ENCODE data around the gene OPCML. TPM values are rescaled to one million over a fixed set of nuclear protein-coding genes. Genes with fewer than 3 reads are reported as not detected.

Gene OPCML
- total RNA-seq, 1 experiment from 2014 or later, result not detected

DNA sequence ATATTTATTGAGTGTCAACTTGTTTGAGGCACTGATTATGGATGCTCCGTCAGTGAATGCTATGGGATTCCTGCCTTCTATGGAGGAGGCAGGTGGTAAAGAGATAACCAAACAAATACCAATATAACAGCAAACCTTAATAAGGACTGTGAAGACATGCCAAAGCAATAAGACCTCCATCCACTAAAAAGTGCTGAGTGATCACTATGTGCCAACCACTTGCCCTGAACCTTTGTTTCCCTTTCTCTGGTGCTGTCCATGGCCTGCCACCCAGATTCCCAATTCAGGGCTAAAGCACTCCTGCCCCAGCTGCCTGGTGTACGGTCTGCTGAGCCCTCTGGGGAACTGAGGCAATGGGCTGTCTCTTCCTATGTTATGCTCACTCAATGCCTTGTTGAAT lies 1074.9 kb downstream of the OPCML start:
- no peaks in the 10 kb centered on the region for H3K36me3 ChIP-seq (ENCODE audit: low read depth)
- H3K27me3 ChIP-seq (ENCODE audit: insufficient read depth, low read depth), result no peaks in the 10 kb centered on the region; the same call in 1 of the 2 replicates
- TF ChIP-seq, protein P1, sequence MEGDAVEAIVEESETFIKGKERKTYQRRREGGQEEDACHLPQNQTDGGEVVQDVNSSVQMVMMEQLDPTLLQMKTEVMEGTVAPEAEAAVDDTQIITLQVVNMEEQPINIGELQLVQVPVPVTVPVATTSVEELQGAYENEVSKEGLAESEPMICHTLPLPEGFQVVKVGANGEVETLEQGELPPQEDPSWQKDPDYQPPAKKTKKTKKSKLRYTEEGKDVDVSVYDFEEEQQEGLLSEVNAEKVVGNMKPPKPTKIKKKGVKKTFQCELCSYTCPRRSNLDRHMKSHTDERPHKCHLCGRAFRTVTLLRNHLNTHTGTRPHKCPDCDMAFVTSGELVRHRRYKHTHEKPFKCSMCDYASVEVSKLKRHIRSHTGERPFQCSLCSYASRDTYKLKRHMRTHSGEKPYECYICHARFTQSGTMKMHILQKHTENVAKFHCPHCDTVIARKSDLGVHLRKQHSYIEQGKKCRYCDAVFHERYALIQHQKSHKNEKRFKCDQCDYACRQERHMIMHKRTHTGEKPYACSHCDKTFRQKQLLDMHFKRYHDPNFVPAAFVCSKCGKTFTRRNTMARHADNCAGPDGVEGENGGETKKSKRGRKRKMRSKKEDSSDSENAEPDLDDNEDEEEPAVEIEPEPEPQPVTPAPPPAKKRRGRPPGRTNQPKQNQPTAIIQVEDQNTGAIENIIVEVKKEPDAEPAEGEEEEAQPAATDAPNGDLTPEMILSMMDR (conservative IDR thresholded peaks at IDR 0.05), result no peak
- TF ChIP-seq EZH2 (IDR thresholded peaks at IDR 0.05; ENCODE audit: low read depth), result no peak
- ChIA-PET POLR2A (ENCODE audit: unreplicated experiment) (no interaction called here), CTCF (no interaction called here)
- no peak overlapping the region for H2AFZ ChIP-seq
- H3F3A ChIP-seq (ENCODE audit: insufficient read depth, low read depth), result no peaks in the 10 kb centered on the region
- no peaks in the 10 kb centered on the region for H3K9me2 ChIP-seq (ENCODE audit: insufficient read depth)
- no peaks in the 10 kb centered on the region for H4K20me1 ChIP-seq (ENCODE audit: insufficient read depth)
- intact Hi-C loops (cut with micrococcal nuclease; ENCODE audit: unreplicated experiment), result no loop called here
- H3K4me3 ChIP-seq, result no peak overlapping the region
- no peak overlapping the region for H3K27ac ChIP-seq
- H3K4me1 ChIP-seq (replicated peaks; ENCODE audit: insufficient read depth), result no peaks in the 10 kb centered on the region
- no peak for DNase-seq
- no peaks in the 10 kb centered on the region for H3K9me3 ChIP-seq (ENCODE audit: insufficient read depth, low read depth)
- BruUV-seq (replicated peaks), result no TSS peak
- H3K79me2 ChIP-seq (ENCODE audit: low read depth), result no peaks in the 10 kb centered on the region
- no peak overlapping the region for H3K4me2 ChIP-seq

DNA sequence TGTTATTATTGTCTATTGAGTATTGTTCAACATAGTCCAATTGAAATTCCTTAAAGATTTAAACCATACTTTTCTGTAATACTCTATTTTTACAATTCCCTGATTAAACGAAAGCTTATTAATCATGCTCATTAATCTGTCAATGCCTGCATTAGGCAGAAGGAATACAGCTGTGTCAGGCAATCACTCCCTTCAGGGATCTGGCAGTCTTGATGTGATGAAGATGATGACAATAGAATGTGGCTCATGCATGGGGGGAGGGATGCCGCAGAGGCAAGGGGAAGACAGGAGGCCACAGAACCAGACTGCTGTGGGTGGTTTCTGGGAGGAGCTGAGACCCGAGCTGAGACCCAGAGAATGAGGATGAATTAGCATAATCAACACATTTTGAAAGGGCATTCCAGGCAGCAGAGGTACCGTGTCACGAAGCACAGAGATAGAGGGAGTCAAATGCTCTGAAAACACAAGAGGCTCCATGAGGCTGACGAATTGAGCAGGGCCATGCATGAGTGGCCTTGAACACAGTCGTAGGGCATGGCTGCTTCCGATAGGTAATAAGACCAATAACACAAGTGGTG lies 1075.5 kb downstream of the OPCML start:
- intact Hi-C loops (cut with micrococcal nuclease; ENCODE audit: unreplicated experiment), result no loop called here
- H3F3A ChIP-seq (ENCODE audit: insufficient read depth, low read depth), result no peaks in the 10 kb centered on the region
- BruUV-seq (replicated peaks), result no TSS peak
- no peaks in the 10 kb centered on the region for H3K4me1 ChIP-seq (replicated peaks; ENCODE audit: insufficient read depth)
- H3K36me3 ChIP-seq (ENCODE audit: low read depth), result no peaks in the 10 kb centered on the region
- H3K4me3 ChIP-seq, result no peak overlapping the region
- no peaks in the 10 kb centered on the region; the same call in 1 of the 2 replicates for H3K27me3 ChIP-seq (ENCODE audit: insufficient read depth, low read depth)
- no peak overlapping the region for H2AFZ ChIP-seq
- no peaks in the 10 kb centered on the region for H3K9me3 ChIP-seq (ENCODE audit: insufficient read depth, low read depth)
- no peak overlapping the region for H3K27ac ChIP-seq
- ChIA-PET POLR2A (ENCODE audit: unreplicated experiment) (no interaction called here), CTCF (no interaction called here)
- TF ChIP-seq EZH2 (IDR thresholded peaks at IDR 0.05; ENCODE audit: low read depth), result no peak
- TF ChIP-seq, protein P1 (conservative IDR thresholded peaks at IDR 0.05), result no peak
- H3K9me2 ChIP-seq (ENCODE audit: insufficient read depth), result no peaks in the 10 kb centered on the region
- no peak for DNase-seq
- H4K20me1 ChIP-seq (ENCODE audit: insufficient read depth), result no peaks in the 10 kb centered on the region
- no peak overlapping the region for H3K4me2 ChIP-seq
- H3K79me2 ChIP-seq (ENCODE audit: low read depth), result no peaks in the 10 kb centered on the region

DNA sequence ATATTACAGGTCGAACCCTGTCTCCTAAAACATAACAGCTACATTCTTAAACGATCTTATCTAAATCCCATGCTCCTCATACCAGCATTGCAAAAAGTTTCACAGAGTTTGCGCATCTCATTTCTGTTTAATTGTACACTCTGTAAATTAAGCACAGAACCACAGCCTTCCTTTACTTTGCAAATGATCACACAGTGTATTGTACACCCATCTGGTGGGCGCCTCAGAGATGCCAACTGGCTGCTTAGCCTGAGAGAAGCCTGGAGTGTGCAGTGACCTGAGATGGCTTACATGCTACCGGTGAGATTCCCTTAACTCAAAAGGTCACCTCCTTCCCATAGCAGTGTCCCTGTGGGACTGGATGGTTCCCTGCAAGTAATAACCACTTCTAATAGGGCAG lies 1077.3 kb downstream of the OPCML start:
- no peak overlapping the region for H3K27ac ChIP-seq
- ChIA-PET CTCF (no interaction called here), POLR2A (ENCODE audit: unreplicated experiment) (no interaction called here)
- no peaks in the 10 kb centered on the region for H3K9me3 ChIP-seq (ENCODE audit: insufficient read depth, low read depth)
- H3K36me3 ChIP-seq (ENCODE audit: low read depth), result no peaks in the 10 kb centered on the region
- TF ChIP-seq EZH2 (IDR thresholded peaks at IDR 0.05; ENCODE audit: low read depth), result no peak
- TF ChIP-seq, protein P1 (conservative IDR thresholded peaks at IDR 0.05), result no peak
- no peaks in the 10 kb centered on the region; the same call in 1 of the 2 replicates for H3K27me3 ChIP-seq (ENCODE audit: insufficient read depth, low read depth)
- no TSS peak for BruUV-seq (replicated peaks)
- H3K4me3 ChIP-seq, result no peak overlapping the region
- DNase-seq, result no peak
- intact Hi-C loops (cut with micrococcal nuclease; ENCODE audit: unreplicated experiment), result no loop called here
- H2AFZ ChIP-seq, result no peak overlapping the region
- H3F3A ChIP-seq (ENCODE audit: insufficient read depth, low read depth), result no peaks in the 10 kb centered on the region
- no peaks in the 10 kb centered on the region; the same call in 1 of the 2 replicates for H3K9me2 ChIP-seq (ENCODE audit: insufficient read depth)
- no peaks in the 10 kb centered on the region for H4K20me1 ChIP-seq (ENCODE audit: insufficient read depth)
- no peak overlapping the region for H3K4me2 ChIP-seq
- no peaks in the 10 kb centered on the region for H3K79me2 ChIP-seq (ENCODE audit: low read depth)
- H3K4me1 ChIP-seq (replicated peaks; ENCODE audit: insufficient read depth), result no peaks in the 10 kb centered on the region

Data from PC-9 (cell line).